Lower lobe of right lung (tissue), 2 donors: ENCODE data around the gene STARD3NL. TPM values are rescaled to one million over a fixed set of nuclear protein-coding genes. Genes with fewer than 3 reads are reported as not detected.

Source experiments
- ATAC-seq, 2 donors: fragments of 200-7000 bp; cut with Tn5 transposase; one replicate each; pipeline ENCODE4 v1.9.1; 2020 to 2022; ENCODE audit warnings: mild to moderate bottlenecking in 2 of 2, moderate library complexity in 2 of 2
- DNase-seq: peaks from one replicate; pipeline ENCODE4 v3.0.0-alpha.2; 2020
- H3K27ac ChIP-seq: fragments of 200-600 bp; one replicate; pipeline ENCODE4 v1.8.0; 2022
- H3K27me3 ChIP-seq: fragments of 200-600 bp; one replicate; pipeline ENCODE4 v1.8.0; 2022; ENCODE audit warnings: low read depth
- H3K36me3 ChIP-seq: fragments of 200-600 bp; one replicate; pipeline ENCODE4 v1.8.0; 2022; ENCODE audit warnings: mild to moderate bottlenecking
- H3K4me1 ChIP-seq: fragments of 200-600 bp; one replicate; pipeline ENCODE4 v1.8.0; 2022
- H3K4me3 ChIP-seq: fragments of 200-600 bp; one replicate; pipeline ENCODE4 v1.8.0; 2022; ENCODE audit warnings: mild to moderate bottlenecking
- H3K9me3 ChIP-seq: fragments of 200-600 bp; one replicate; pipeline ENCODE4 v1.8.0; 2022
- CTCF ChIP-seq: fragments of 200-600 bp; IDR thresholded peaks from one replicate; pipeline ENCODE4 v1.8.0; 2022; ENCODE audit warnings: antibody characterized with exemption, mild to moderate bottlenecking
- intact Hi-C: fragments of 100-400 bp; cut with DNase I; formaldehyde crosslinking; loops from one replicate; pipeline ENCODE4 v1.11.0; 2022
- total RNA-seq: library from RNA; stranded (reverse); fragmentation: NEBNext Ultra II Directional; extraction: Animal tissue kit (Norgen Biotek cat#: 25700); gene quantifications from one replicate; pipeline ENCODE4 v1.2.1, GENCODE V29; 2021
- donor health status: DM: no; HTN: yes; CAD: no; lungs with severe emphysema.

Gene STARD3NL
- total RNA-seq, 1 donor from 2014 or later: 49.8 TPM

DNA sequence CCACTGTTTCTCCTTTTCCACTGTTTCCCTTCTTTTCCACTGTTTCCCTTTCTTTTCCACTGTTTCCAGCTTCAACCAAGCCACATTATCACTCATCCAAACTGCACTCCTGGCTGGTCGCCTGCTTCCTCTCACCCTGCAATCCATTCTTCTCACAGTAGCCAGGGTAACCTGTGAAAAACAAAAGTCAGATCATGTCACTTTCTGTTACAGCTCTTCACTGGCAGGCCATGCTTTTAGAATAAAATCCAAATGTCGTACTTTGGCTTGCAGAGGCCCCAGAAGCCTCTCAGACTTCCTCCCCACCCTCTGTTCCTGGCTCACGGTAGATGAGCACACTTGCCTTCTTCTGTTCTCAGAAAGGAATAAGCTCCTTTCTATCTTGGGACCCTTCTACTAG is 33.9 kb downstream of the STARD3NL start:
- no peak overlapping the region for H3K27ac ChIP-seq
- peaks cover 37% of the 10 kb centered on the region for H3K36me3 ChIP-seq
- DNase-seq: no peak
- intact Hi-C loops: no loop called here
- no peaks in the 10 kb centered on the region for H3K27me3 ChIP-seq
- H3K9me3 ChIP-seq: no peaks in the 10 kb centered on the region
- peak in 1 of 2 donors; percentile 31 for ATAC-seq
- H3K4me1 ChIP-seq: peaks cover 27% of the 10 kb centered on the region
- no peak for TF ChIP-seq CTCF
- no peak overlapping the region for H3K4me3 ChIP-seq

- H3K27me3 ChIP-seq: no peaks in the 10 kb centered on the region
- TF ChIP-seq CTCF: no peak
- H3K9me3 ChIP-seq: no peaks in the 10 kb centered on the region
- peaks cover 27% of the 10 kb centered on the region for H3K4me1 ChIP-seq
- intact Hi-C loops: no loop called here
- peak in 1 of 2 donors; percentile 18 for ATAC-seq
- H3K4me3 ChIP-seq: no peak overlapping the region
- peaks cover 49% of the 10 kb centered on the region for H3K36me3 ChIP-seq
- H3K27ac ChIP-seq: peak overlapping the region; percentile 33
- no peak for DNase-seq
Observed at GRCh38 chr7:38215115-38215514, 37.1 kb downstream of the STARD3NL start.

- peak; percentile 97 for TF ChIP-seq CTCF
- peak overlapping the region; percentile 33 for H3K27ac ChIP-seq
- peaks cover 58% of the 10 kb centered on the region for H3K36me3 ChIP-seq
- peaks cover 27% of the 10 kb centered on the region for H3K4me1 ChIP-seq
- DNase-seq (peak; percentile 87), ATAC-seq (peak; percentile 95 to 98)
- no peaks in the 10 kb centered on the region for H3K27me3 ChIP-seq
- H3K9me3 ChIP-seq: no peaks in the 10 kb centered on the region
- intact Hi-C loops: no loop called here
- no peak overlapping the region for H3K4me3 ChIP-seq
Observed at GRCh38 chr7:38215735-38216670, 38.0 kb downstream of the STARD3NL start.

GRCh38 chr7:38217672-38218071 is 39.6 kb downstream of the STARD3NL start:
- no peak for DNase-seq
- no peak overlapping the region for H3K4me3 ChIP-seq
- no peaks in the 10 kb centered on the region for H3K27me3 ChIP-seq
- no peaks in the 10 kb centered on the region for H3K9me3 ChIP-seq
- no peak for ATAC-seq
- H3K27ac ChIP-seq: no peak overlapping the region
- peaks cover 22% of the 10 kb centered on the region for H3K4me1 ChIP-seq
- no peak for TF ChIP-seq CTCF
- H3K36me3 ChIP-seq: peaks cover 66% of the 10 kb centered on the region
- intact Hi-C loops: no loop called here

DNA sequence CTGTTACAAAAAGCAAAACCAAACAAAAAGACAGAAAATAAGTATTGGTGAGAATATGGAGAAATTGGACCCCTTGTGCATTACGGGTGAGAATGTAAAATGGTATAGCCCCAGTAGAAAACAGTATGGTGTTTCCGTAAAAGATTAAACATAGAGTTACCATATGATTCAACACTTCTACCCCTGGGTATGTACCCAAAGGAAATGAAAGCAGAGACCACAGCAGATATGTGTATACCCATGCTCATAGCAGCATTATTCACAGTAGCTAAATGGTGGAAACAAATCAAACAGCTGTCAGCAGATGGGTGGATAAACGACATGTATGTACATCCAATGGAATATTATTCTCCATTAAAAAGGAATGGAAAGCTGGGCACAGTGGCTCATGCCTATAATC is 42.4 kb downstream of the STARD3NL start:
- intact Hi-C loops: loop anchor here (5.0 kb wide), 1 partner anchor 113 kb away; no protein-coding TSS in a partner anchor
- H3K36me3 ChIP-seq: peaks cover 63% of the 10 kb centered on the region
- ATAC-seq: no peak

More for the DNA sequence above, 42.4 kb downstream of the STARD3NL start:
- no peak for TF ChIP-seq CTCF
- no peak for DNase-seq
- peaks cover 16% of the 10 kb centered on the region for H3K4me1 ChIP-seq
- no peak overlapping the region for H3K4me3 ChIP-seq
- no peak overlapping the region for H3K27ac ChIP-seq
- H3K9me3 ChIP-seq: no peaks in the 10 kb centered on the region
- no peaks in the 10 kb centered on the region for H3K27me3 ChIP-seq
